ENCODE measurements around the gene TMEFF1. TPM values are rescaled to one million over a fixed set of nuclear protein-coding genes. Genes with fewer than 3 reads are reported as not detected.

TMEFF1 gene
- total and polyA plus RNA-seq, 4 donors: 0.01 to 0.77 (median 0.71) TPM; not detected in 1

- H3K36me3 ChIP-seq (ENCODE audit: control insufficient read depth in 4 of 4, insufficient read depth in 4 of 4, low read length in 4 of 4): peaks cover 0 to 5% (median 0%) of the 10 kb centered on the region in 4 donors
- no peaks in the 10 kb centered on the region for H3K27me3 ChIP-seq (ENCODE audit: control insufficient read depth in 3 of 3, insufficient read depth in 3 of 3, low read length in 2 of 3)
- no peak overlapping the region for H3K27ac ChIP-seq (ENCODE audit: low read depth in 1 of 2, low read length in 1 of 2)
- no peak overlapping the region for H3K9ac ChIP-seq (ENCODE audit: insufficient read depth in 1 of 2, low read length in 2 of 2)
- DNase-seq: no peak
- H3K4me3 ChIP-seq: no peak overlapping the region
- TF ChIP-seq CTCF (IDR thresholded peaks at IDR 0.05; ENCODE audit: control extremely low read depth, extremely low read depth): no peak
- peaks cover 0 to 7% (median 0%) of the 10 kb centered on the region in 4 donors for H3K9me3 ChIP-seq (ENCODE audit: control insufficient read depth in 4 of 4, insufficient read depth in 3 of 4, low read length in 3 of 4)
- ATAC-seq (ENCODE audit: insufficient read depth, low FRiP score): no peak
- WGBS, 2 donors: 95 to 98% methylated on average over 12 of the region's 12 CpGs
- H3K4me1 ChIP-seq (ENCODE audit: control insufficient read depth in 5 of 5, insufficient read depth in 5 of 5, low read length in 5 of 5): no peaks in the 10 kb centered on the region
These were observed 67.4 kb downstream of the TMEFF1 start for GRCh38 chr9:100540327-100540726.

DNA sequence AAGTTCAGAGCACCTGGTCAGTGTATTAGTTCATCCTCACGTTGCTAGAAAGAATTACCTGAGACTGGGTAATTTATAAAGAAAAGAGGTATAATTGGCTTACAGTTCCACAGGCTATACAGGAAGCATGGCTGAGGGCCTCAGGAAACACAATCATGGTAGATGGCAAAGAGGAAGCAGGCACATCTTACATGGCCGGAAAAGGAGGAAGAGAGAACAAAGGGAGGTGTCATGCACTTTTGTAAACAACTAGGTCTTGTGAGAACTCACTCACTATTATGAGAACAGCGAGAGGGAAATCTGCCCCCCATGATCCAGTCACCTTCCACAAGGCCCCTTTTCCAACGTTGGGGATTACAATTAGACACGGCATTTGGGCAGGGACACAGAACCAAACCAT is 76.1 kb downstream of the TMEFF1 start:
- Histone ChIP-seq H3K4me3 (no peak overlapping the region), H3K9me3 (ENCODE audit: control insufficient read depth in 4 of 4, insufficient read depth in 3 of 4, low read length in 3 of 4) (peaks cover 0 to 4% (median 0%) of the 10 kb centered on the region in 4 donors), H3K27ac (ENCODE audit: low read depth in 1 of 2, low read length in 1 of 2) (no peak overlapping the region), H3K27me3 (ENCODE audit: control insufficient read depth in 3 of 3, insufficient read depth in 3 of 3, low read length in 2 of 3) (no peaks in the 10 kb centered on the region), H3K36me3 (ENCODE audit: control insufficient read depth in 4 of 4, insufficient read depth in 4 of 4, low read length in 4 of 4) (peaks cover 0 to 5% (median 2%) of the 10 kb centered on the region in 4 donors), H3K4me1 (ENCODE audit: control insufficient read depth in 5 of 5, insufficient read depth in 5 of 5, low read length in 5 of 5) (peaks cover 0 to 4% (median 0%) of the 10 kb centered on the region in 5 donors), H3K9ac (ENCODE audit: insufficient read depth in 1 of 2, low read length in 2 of 2) (no peak overlapping the region)
- no peak for ATAC-seq (ENCODE audit: insufficient read depth, low FRiP score)
- TF ChIP-seq CTCF (IDR thresholded peaks at IDR 0.05; ENCODE audit: control extremely low read depth, extremely low read depth): no peak
- WGBS, 2 donors: 60 to 61% methylated on average over 5 of the region's 5 CpGs
- DNase-seq: peak in 2 of 3 donors; percentile 6 to 39

- Histone ChIP-seq H3K27me3 (ENCODE audit: control insufficient read depth in 3 of 3, insufficient read depth in 3 of 3, low read length in 2 of 3) (no peaks in the 10 kb centered on the region), H3K9me3 (ENCODE audit: control insufficient read depth in 4 of 4, insufficient read depth in 3 of 4, low read length in 3 of 4) (no peaks in the 10 kb centered on the region), H3K27ac (ENCODE audit: low read depth in 1 of 2, low read length in 1 of 2) (no peak overlapping the region), H3K4me3 (no peak overlapping the region), H3K36me3 (ENCODE audit: control insufficient read depth in 4 of 4, insufficient read depth in 4 of 4, low read length in 4 of 4) (peaks cover 0 to 3% (median 0%) of the 10 kb centered on the region in 4 donors), H3K9ac (ENCODE audit: insufficient read depth in 1 of 2, low read length in 2 of 2) (no peak overlapping the region), H3K4me1 (ENCODE audit: control insufficient read depth in 5 of 5, insufficient read depth in 5 of 5, low read length in 5 of 5) (no peaks in the 10 kb centered on the region)
- TF ChIP-seq CTCF (IDR thresholded peaks at IDR 0.05; ENCODE audit: control extremely low read depth, extremely low read depth): no peak
- ATAC-seq (ENCODE audit: insufficient read depth, low FRiP score) (no peak), DNase-seq (no peak)
- 69 to 96% methylated on average over 2 of the region's 2 CpGs for WGBS, 2 donors
These were observed 82.0 kb downstream of the TMEFF1 start for GRCh38 chr9:100554935-100555401.

DNA sequence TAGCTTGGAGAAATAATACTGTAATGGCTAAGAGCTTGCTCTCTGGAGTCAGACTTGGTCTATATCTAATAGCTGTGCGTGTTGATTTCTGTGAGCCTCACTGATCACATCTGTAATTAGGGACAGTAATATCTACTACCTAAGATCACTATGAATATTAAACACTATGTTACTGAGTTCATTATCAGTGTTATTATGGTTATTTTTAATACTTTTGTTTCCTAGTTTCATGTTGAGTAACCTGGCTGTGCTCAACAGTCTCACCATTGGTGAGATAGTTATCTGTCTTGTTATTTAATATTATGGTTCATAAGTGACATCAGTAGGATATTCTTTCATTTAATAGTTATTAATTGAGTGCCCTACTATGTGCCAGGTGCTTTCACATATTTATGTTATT is 82.5 kb downstream of the TMEFF1 start:
- 94 to 97% methylated on average over 1 of the region's 1 CpG for WGBS, 2 donors
- no peaks in the 10 kb centered on the region for H3K9me3 ChIP-seq (ENCODE audit: control insufficient read depth in 4 of 4, insufficient read depth in 3 of 4, low read length in 3 of 4)
- H3K4me1 ChIP-seq (ENCODE audit: control insufficient read depth in 5 of 5, insufficient read depth in 5 of 5, low read length in 5 of 5): no peaks in the 10 kb centered on the region
- peaks cover 0 to 3% (median 0%) of the 10 kb centered on the region in 4 donors for H3K36me3 ChIP-seq (ENCODE audit: control insufficient read depth in 4 of 4, insufficient read depth in 4 of 4, low read length in 4 of 4)
- no peak for TF ChIP-seq CTCF (IDR thresholded peaks at IDR 0.05; ENCODE audit: control extremely low read depth, extremely low read depth)
- no peaks in the 10 kb centered on the region for H3K27me3 ChIP-seq (ENCODE audit: control insufficient read depth in 3 of 3, insufficient read depth in 3 of 3, low read length in 2 of 3)
- no peak for DNase-seq
- no peak overlapping the region for H3K4me3 ChIP-seq
- H3K9ac ChIP-seq (ENCODE audit: insufficient read depth in 1 of 2, low read length in 2 of 2): no peak overlapping the region
- H3K27ac ChIP-seq (ENCODE audit: low read depth in 1 of 2, low read length in 1 of 2): no peak overlapping the region
- no peak for ATAC-seq (ENCODE audit: insufficient read depth, low FRiP score)
